Erythroblast (primary cell): ENCODE results near the gene PLXNB2.

Experiments
- GATA1 ChIP-seq: IDR thresholded peaks from 2 replicates; pipeline ENCODE4 v1.6.1; 2011; ENCODE audit warnings: low read depth, mild to moderate bottlenecking, control low read depth, low read length, moderate library complexity
- POLR2A ChIP-seq: IDR thresholded peaks from 2 replicates; pipeline ENCODE4 v1.6.1; 2011; ENCODE audit warnings: mild to moderate bottlenecking, low read length

DNA sequence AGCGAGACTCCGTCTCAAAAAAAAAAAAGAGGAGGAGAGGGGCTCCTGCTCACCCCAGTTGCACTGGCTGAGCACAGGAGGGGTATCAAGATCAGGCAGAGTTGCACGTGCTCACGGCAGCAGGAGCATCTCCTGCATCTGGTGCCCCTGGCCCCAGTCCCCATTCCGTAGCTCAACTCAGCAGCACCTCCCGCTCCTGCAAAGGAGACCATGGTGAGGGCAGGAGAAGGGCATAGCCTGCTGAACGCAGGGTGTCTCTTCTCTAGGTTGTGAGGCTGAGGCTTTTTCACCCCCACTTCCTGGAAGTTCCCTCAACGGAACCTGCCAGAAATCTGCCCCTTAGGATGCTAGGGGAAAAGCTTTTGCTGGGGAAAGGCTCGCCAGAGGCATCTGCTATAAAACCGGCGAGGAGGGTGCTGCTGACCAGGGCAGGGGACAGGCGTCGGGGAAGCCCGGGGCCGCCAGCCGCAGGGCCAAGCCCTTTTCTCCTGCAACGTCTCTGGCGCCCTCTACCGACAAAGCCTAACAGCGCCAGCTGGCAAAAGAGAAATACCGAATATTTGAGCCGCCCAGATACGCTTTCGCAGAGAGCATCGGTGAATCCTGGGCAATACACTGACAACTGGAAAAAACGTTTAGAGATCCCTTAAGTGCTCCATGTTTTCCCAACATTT is 34.7 kb upstream of the PLXNB2 start:
- TF ChIP-seq POLR2A (no peak), GATA1 (no peak)
